ENCODE results near the gene ATAD3B.
A peak's percentile ranks its signal among the peaks of the same experiment; 100 is the strongest.

ATAD3B gene

DNA sequence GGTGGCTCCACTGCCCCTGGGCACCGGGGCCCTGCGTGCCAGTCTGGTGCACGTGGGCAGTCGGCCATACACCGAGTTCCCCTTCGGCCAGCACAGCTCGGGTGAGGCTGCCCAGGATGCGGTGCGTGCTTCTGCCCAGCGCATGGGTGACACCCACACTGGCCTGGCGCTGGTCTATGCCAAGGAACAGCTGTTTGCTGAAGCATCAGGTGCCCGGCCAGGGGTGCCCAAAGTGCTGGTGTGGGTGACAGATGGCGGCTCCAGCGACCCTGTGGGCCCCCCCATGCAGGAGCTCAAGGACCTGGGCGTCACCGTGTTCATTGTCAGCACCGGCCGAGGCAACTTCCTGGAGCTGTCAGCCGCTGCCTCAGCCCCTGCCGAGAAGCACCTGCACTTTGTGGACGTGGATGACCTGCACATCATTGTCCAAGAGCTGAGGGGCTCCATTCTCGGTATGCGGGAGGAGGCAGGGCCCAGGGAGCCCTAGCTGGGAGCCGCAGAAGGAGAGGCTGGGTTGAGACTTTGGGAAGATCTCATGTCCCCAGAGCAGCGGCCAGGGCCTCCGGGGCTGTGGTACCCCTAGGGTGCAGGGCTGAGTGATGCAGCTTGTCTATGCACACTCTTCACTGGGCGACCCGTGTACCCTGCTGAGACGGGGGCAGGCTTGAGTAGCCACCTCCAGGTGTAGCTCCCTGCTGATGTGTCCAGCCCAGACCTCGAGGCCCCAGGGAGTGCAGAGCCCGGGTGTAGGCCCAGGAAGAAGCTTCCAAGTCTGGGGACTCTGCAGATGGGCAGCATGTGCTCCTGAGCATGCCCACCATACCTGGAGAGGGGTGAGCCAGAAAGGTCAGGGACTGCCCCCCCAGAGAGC lies 34.3 kb upstream of the ATAD3B start:
- Histone ChIP-seq H3K9ac (ENCODE audit: low read length) (no peak overlapping the region), H3K4me3 (ENCODE audit: low read depth, low read length) (peak overlapping the region; percentile 53), H3K18ac (ENCODE audit: low read length) (no peak overlapping the region), H2BK5ac (ENCODE audit: low read depth, low read length, poor library complexity) (no peak overlapping the region), H3K4ac (ENCODE audit: low read depth, low read length) (peak overlapping the region; percentile 13), H4K91ac (ENCODE audit: low read depth, low read length) (no peak overlapping the region), H3K79me1 (ENCODE audit: low read length) (peaks cover 36% of the 10 kb centered on the region), H3K4me1 (ENCODE audit: control insufficient read depth in 1 of 2, insufficient read depth in 2 of 2, low read length in 2 of 2) (peaks cover 51 to 56% of the 10 kb centered on the region in 2 experiments), H2BK12ac (ENCODE audit: low read length) (no peak overlapping the region), H4K12ac (ENCODE audit: low read depth, low read length) (no peak overlapping the region), H3K4me2 (ENCODE audit: low read length) (peak overlapping the region; percentile 19), H3K79me2 (ENCODE audit: control insufficient read depth, insufficient read depth, low read length, poor library complexity) (peaks cover 31% of the 10 kb centered on the region), H3K27me3 (ENCODE audit: insufficient read depth, low read length) (no peaks in the 10 kb centered on the region), H3K36me3 (ENCODE audit: control insufficient read depth in 1 of 2, insufficient read depth in 2 of 2, low read length in 2 of 2) (peaks cover 20 to 23% of the 10 kb centered on the region in 2 experiments), H3K14ac (ENCODE audit: low read length) (no peak overlapping the region), H3K23ac (ENCODE audit: low read length) (no peak overlapping the region), H2BK120ac (ENCODE audit: insufficient read depth, low read length, poor library complexity) (no peak overlapping the region), H2AFZ (ENCODE audit: insufficient read depth, low read length, poor library complexity) (no peak overlapping the region), H3K9me3 (ENCODE audit: insufficient read depth, low read depth, low read length) (peaks cover 2% of the 10 kb centered on the region), H2AK5ac (ENCODE audit: low read length) (no peak overlapping the region), H4K8ac (ENCODE audit: low read depth, low read length) (no peak overlapping the region), H3K27ac (ENCODE audit: low read depth, low read length) (no peak overlapping the region)
- no CpG with 5 or more reads among the region's 31 CpGs for WGBS (ENCODE audit: extremely low coverage, insufficient coverage, insufficient read length)
- no peak for DNase-seq

DNA sequence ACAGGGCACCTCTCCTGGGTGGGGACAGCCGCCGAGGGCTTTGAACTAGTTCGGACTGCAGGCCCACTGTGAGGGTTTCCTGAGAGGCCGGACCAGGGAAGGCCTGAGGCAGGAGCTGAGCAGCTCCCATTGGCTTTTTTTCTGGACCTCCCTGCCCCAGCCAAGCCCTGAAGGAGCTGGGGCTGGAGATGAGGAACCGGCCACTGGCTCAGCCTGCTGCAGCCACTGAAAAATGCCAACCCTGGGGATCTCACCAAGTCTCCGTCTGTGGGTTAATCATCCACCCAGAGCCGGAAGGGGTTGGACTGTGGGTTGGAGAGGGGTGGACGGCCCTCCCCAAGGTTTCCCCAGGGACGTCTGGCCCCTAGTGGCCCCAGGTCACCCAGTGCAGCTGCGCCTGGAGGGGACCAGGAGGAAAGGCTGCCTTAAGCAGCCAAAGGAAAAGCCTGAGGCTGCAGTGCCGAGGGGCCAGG lies 33.6 kb upstream of the ATAD3B start:
- Histone ChIP-seq H3K79me2 (ENCODE audit: control insufficient read depth, insufficient read depth, low read length, poor library complexity) (peaks cover 25% of the 10 kb centered on the region), H2BK5ac (ENCODE audit: low read depth, low read length, poor library complexity) (no peak overlapping the region), H3K36me3 (ENCODE audit: control insufficient read depth in 1 of 2, insufficient read depth in 2 of 2, low read length in 2 of 2) (peaks cover 20 to 23% of the 10 kb centered on the region in 2 experiments), H2AFZ (ENCODE audit: insufficient read depth, low read length, poor library complexity) (no peak overlapping the region), H3K18ac (ENCODE audit: low read length) (no peak overlapping the region), H2BK12ac (ENCODE audit: low read length) (no peak overlapping the region), H4K91ac (ENCODE audit: low read depth, low read length) (no peak overlapping the region), H3K79me1 (ENCODE audit: low read length) (peaks cover 29% of the 10 kb centered on the region), H3K9ac (ENCODE audit: low read length) (no peak overlapping the region), H3K27ac (ENCODE audit: low read depth, low read length) (no peak overlapping the region), H2AK5ac (ENCODE audit: low read length) (no peak overlapping the region), H3K23ac (ENCODE audit: low read length) (no peak overlapping the region), H3K4me3 (ENCODE audit: low read depth, low read length) (no peak overlapping the region), H3K14ac (ENCODE audit: low read length) (no peak overlapping the region), H3K4me1 (ENCODE audit: control insufficient read depth in 1 of 2, insufficient read depth in 2 of 2, low read length in 2 of 2) (peaks cover 44 to 49% of the 10 kb centered on the region in 2 experiments), H3K27me3 (ENCODE audit: insufficient read depth, low read length) (no peaks in the 10 kb centered on the region), H3K9me3 (ENCODE audit: insufficient read depth, low read depth, low read length) (peaks cover 2% of the 10 kb centered on the region), H3K4ac (ENCODE audit: low read depth, low read length) (no peak overlapping the region), H4K12ac (ENCODE audit: low read depth, low read length) (no peak overlapping the region), H3K4me2 (ENCODE audit: low read length) (peak overlapping the region; percentile 14), H4K8ac (ENCODE audit: low read depth, low read length) (no peak overlapping the region), H2BK120ac (ENCODE audit: insufficient read depth, low read length, poor library complexity) (no peak overlapping the region)
- WGBS (ENCODE audit: extremely low coverage, insufficient coverage, insufficient read length), result no CpG with 5 or more reads among the region's 11 CpGs
- DNase-seq, result no peak

DNA sequence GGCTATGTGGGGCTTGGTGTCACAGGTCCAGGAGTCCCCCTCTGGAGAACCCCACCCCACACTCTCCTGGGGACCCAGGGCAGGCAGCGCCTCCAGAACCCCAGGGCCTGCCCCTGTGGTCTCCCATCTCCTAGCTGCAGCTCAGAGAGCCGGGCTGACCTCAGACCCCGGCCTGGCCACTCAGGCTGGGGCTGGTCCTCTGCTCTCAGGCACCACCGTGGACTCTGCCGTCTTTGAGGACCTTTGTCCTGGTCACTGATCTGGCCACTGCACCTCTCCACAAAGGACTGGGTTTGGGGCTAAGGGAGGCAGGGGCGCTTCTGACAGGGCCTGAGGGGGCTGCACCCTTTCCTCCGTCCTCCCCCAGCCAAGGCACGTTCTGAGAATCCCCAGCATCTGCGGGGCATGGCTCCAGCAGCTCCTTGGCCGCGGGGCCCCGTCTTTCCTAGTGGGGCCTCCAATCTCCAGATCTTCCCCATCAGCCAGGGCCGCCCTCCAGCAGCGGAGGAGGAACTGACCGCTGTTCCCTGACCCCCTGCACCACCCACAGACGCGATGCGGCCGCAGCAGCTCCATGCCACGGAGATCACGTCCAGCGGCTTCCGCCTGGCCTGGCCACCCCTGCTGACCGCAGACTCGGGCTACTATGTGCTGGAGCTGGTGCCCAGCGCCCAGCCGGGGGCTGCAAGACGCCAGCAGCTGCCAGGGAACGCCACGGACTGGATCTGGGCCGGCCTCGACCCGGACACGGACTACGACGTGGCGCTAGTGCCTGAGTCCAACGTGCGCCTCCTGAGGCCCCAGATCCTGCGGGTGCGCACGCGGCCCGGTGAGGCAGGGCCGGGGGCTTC lies 32.8 kb upstream of the ATAD3B start:
- peaks cover 37 to 42% of the 10 kb centered on the region in 2 experiments for H3K4me1 ChIP-seq (ENCODE audit: control insufficient read depth in 1 of 2, insufficient read depth in 2 of 2, low read length in 2 of 2)
- no peak overlapping the region for H3K23ac ChIP-seq (ENCODE audit: low read length)
- H4K8ac ChIP-seq (ENCODE audit: low read depth, low read length), result no peak overlapping the region
- no peak overlapping the region for H2AK5ac ChIP-seq (ENCODE audit: low read length)
- H2BK5ac ChIP-seq (ENCODE audit: low read depth, low read length, poor library complexity), result no peak overlapping the region
- H4K91ac ChIP-seq (ENCODE audit: low read depth, low read length), result no peak overlapping the region
- no peak overlapping the region for H4K12ac ChIP-seq (ENCODE audit: low read depth, low read length)
- no peaks in the 10 kb centered on the region for H3K27me3 ChIP-seq (ENCODE audit: insufficient read depth, low read length)
- no peak overlapping the region for H2AFZ ChIP-seq (ENCODE audit: insufficient read depth, low read length, poor library complexity)
- peaks cover 21% of the 10 kb centered on the region for H3K79me2 ChIP-seq (ENCODE audit: control insufficient read depth, insufficient read depth, low read length, poor library complexity)
- peaks cover 2% of the 10 kb centered on the region for H3K9me3 ChIP-seq (ENCODE audit: insufficient read depth, low read depth, low read length)
- no peak overlapping the region for H3K4ac ChIP-seq (ENCODE audit: low read depth, low read length)
- no peak overlapping the region for H2BK12ac ChIP-seq (ENCODE audit: low read length)
- WGBS (ENCODE audit: extremely low coverage, insufficient coverage, insufficient read length), result no CpG with 5 or more reads among the region's 45 CpGs
- no peak overlapping the region for H3K14ac ChIP-seq (ENCODE audit: low read length)
- H3K27ac ChIP-seq (ENCODE audit: low read depth, low read length), result peak overlapping the region; percentile 1
- peaks cover 22% of the 10 kb centered on the region for H3K79me1 ChIP-seq (ENCODE audit: low read length)
- no peak overlapping the region for H3K4me2 ChIP-seq (ENCODE audit: low read length)
- H3K4me3 ChIP-seq (ENCODE audit: low read depth, low read length), result no peak overlapping the region
- peaks cover 20 to 23% of the 10 kb centered on the region in 2 experiments for H3K36me3 ChIP-seq (ENCODE audit: control insufficient read depth in 1 of 2, insufficient read depth in 2 of 2, low read length in 2 of 2)
- no peak overlapping the region for H3K18ac ChIP-seq (ENCODE audit: low read length)
- no peak overlapping the region for H2BK120ac ChIP-seq (ENCODE audit: insufficient read depth, low read length, poor library complexity)
- H3K9ac ChIP-seq (ENCODE audit: low read length), result no peak overlapping the region
- no peak for DNase-seq

DNA sequence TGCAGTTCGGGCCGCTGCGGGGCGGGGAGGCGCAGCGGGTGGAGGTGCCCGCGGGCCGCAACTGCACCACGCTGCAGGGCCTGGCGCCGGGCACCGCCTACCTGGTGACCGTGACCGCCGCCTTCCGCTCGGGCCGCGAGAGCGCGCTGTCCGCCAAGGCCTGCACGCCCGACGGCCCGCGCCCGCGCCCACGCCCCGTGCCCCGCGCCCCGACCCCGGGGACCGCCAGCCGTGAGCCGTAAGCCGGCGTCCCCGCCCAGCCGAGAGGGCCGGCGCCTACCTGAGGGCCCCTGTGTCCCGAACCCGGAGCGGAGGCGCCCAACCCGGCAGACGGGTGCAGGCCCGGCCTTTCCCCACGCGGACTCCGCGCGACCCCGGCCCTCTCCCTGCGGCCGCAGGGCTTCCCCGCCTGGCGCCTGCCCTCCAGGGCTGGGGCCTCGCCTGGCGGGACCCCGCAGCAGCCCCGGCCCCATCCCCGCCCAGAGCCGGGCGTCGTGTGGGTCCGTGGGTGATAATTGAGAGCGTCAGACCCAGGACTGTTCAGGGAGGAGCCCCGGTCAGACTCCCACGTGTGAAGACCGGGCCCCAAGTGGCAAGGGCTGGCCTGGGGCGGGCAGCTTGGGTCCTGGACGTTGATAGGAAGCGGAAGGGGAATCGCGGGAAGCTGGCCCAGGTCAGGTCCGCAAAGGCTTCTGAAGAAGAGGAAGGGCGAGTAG lies 31.9 kb upstream of the ATAD3B start:
- Histone ChIP-seq H3K18ac (ENCODE audit: low read length) (no peak overlapping the region), H3K4me2 (ENCODE audit: low read length) (no peak overlapping the region), H3K4ac (ENCODE audit: low read depth, low read length) (no peak overlapping the region), H4K91ac (ENCODE audit: low read depth, low read length) (no peak overlapping the region), H3K23ac (ENCODE audit: low read length) (no peak overlapping the region), H3K79me2 (ENCODE audit: control insufficient read depth, insufficient read depth, low read length, poor library complexity) (peaks cover 11% of the 10 kb centered on the region), H4K8ac (ENCODE audit: low read depth, low read length) (no peak overlapping the region), H3K27ac (ENCODE audit: low read depth, low read length) (no peak overlapping the region), H3K36me3 (ENCODE audit: control insufficient read depth in 1 of 2, insufficient read depth in 2 of 2, low read length in 2 of 2) (peaks cover 20 to 23% of the 10 kb centered on the region in 2 experiments), H3K27me3 (ENCODE audit: insufficient read depth, low read length) (no peaks in the 10 kb centered on the region), H2BK5ac (ENCODE audit: low read depth, low read length, poor library complexity) (no peak overlapping the region), H3K79me1 (ENCODE audit: low read length) (peaks cover 12% of the 10 kb centered on the region), H4K12ac (ENCODE audit: low read depth, low read length) (no peak overlapping the region), H3K9ac (ENCODE audit: low read length) (no peak overlapping the region), H3K9me3 (ENCODE audit: insufficient read depth, low read depth, low read length) (peaks cover 2% of the 10 kb centered on the region), H3K4me1 (ENCODE audit: control insufficient read depth in 1 of 2, insufficient read depth in 2 of 2, low read length in 2 of 2) (peaks cover 27 to 33% of the 10 kb centered on the region in 2 experiments), H3K14ac (ENCODE audit: low read length) (no peak overlapping the region), H2AK5ac (ENCODE audit: low read length) (no peak overlapping the region), H2BK120ac (ENCODE audit: insufficient read depth, low read length, poor library complexity) (no peak overlapping the region), H2AFZ (ENCODE audit: insufficient read depth, low read length, poor library complexity) (no peak overlapping the region), H2BK12ac (ENCODE audit: low read length) (no peak overlapping the region), H3K4me3 (ENCODE audit: low read depth, low read length) (no peak overlapping the region)
- no peak for DNase-seq
- no CpG with 5 or more reads among the region's 82 CpGs for WGBS (ENCODE audit: extremely low coverage, insufficient coverage, insufficient read length)

All from trophoblast cell (in vitro differentiated cells and primary cell).